ENCODE data around the gene SNPH.

- TF ChIP-seq POLR2AphosphoS5 (IDR thresholded peaks at IDR 0.05; ENCODE audit: low read depth, low read length) (peak; percentile 59; the same call in 1 of the 2 replicates), REST (IDR thresholded peaks at IDR 0.05; ENCODE audit: insufficient read depth in 1 of 2, low read depth in 2 of 2, low read length in 2 of 2) (no peak), TAF1 (IDR thresholded peaks at IDR 0.05; ENCODE audit: borderline replicate concordance, insufficient read depth, low read length) (no peak)
These were observed 40.1 kb upstream of the SNPH start, which contains the start of gene RAD21L1 for GRCh38 chr20:1225783-1226654.

Measured in PFSK-1 (cell line).